HCT116 (cell line): ENCODE measurements around the gene PPP1R3C. TPM values are rescaled to one million over a fixed set of nuclear protein-coding genes. Genes with fewer than 3 reads are reported as not detected.

Experiments used
- ATAC-seq: fragments of 200-7000 bp; cut with Tn5 transposase; 2 replicates; pipeline ENCODE4 v1.9.1; 2020; ENCODE audit warnings: mild to moderate bottlenecking, moderate library complexity
- BruUV-seq: library from RNA; stranded (reverse); fragments of 400-500 nt; replicated peaks from 2 replicates; lab custom pipeline; 2021; lab: Mats Ljungman, UMichigan
- CTCF ChIA-PET: fragments of 300-600 bp; sonication (Branson Sonifier 250); formaldehyde crosslinking; loops from one replicate; lab custom pipeline; 2021; ENCODE audit warnings: antibody characterized with exemption; lab: Charles Lee
- POLR2A ChIA-PET: fragments of 300-600, 350-600 bp; sonication (Branson Sonifier 250); formaldehyde crosslinking; loops from one replicate; lab custom pipeline; 2021; ENCODE audit warnings: antibody characterized with exemption; lab: Charles Lee
- RAD21 ChIA-PET, 2 experiments: fragments of 300-600 bp; sonication (Branson Sonifier 250); formaldehyde crosslinking; loops; one replicate each; lab custom pipeline; 2023; ENCODE audit warnings: low total read pairs in 2 of 2; ENCODE audit not compliant: uncharacterized antibody in 2 of 2, unreplicated experiment in 2 of 2, low non-redundant PET in 1 of 2; lab: Charles Lee
- DNase-seq: peaks from one replicate; pipeline ENCODE4 v3.0.0-alpha.2; 2010; ENCODE audit warnings: low read depth, low spot score
- H2AFZ ChIP-seq: fragments of 200-600 bp; shearing (Covaris generic), sonication (generic); 2 replicates; pipeline ENCODE4 v1.6.1; 2017; ENCODE audit warnings: low read depth, mixed run types, mixed read lengths, antibody characterized with exemption, low read length; ENCODE audit not compliant: poor library complexity, severe bottlenecking
- H3K27ac ChIP-seq: 2 replicates; pipeline ENCODE4 v1.5.1; 2012; ENCODE audit warnings: low read depth, low read length
- H3K27me3 ChIP-seq: fragments of 200-600 bp; sonication (generic); 2 replicates; pipeline ENCODE4 v1.6.1; 2016; ENCODE audit warnings: mixed run types, low read length, mixed read lengths; ENCODE audit not compliant: insufficient read depth
- H3K36me3 ChIP-seq, 2 experiments: fragments of 200-500 bp in 1 of 2; fragments of 200-600 bp in 1 of 2; sonication (Bioruptor generic) in 1 of 2; sonication (generic) in 1 of 2; 2 replicates each; pipeline versions ENCODE4 v1.5.1 to v1.6.1; 2014 to 2016; ENCODE audit warnings: low read length in 2 of 2, inconsistent platforms in 1 of 2, mixed read lengths in 1 of 2, mixed run types in 1 of 2; ENCODE audit not compliant: insufficient read depth in 2 of 2, control insufficient read depth in 1 of 2
- H3K4me1 ChIP-seq, 2 experiments: fragments of 200-600 bp in 1 of 2; sonication (generic) in 1 of 2; 2 replicates each; pipeline versions ENCODE4 v1.5.1 to v1.6.1; 2012 to 2017; ENCODE audit warnings: low read length in 2 of 2, inconsistent platforms in 1 of 2, mild to moderate bottlenecking in 1 of 2, mixed read lengths in 1 of 2, mixed run types in 1 of 2, moderate library complexity in 1 of 2; ENCODE audit not compliant: insufficient read depth in 2 of 2, control insufficient read depth in 1 of 2
- H3K4me2 ChIP-seq: fragments of 200-600 bp; sonication (generic); 2 replicates; pipeline ENCODE4 v1.6.1; 2017; ENCODE audit warnings: mixed run types, low read length, mixed read lengths
- H3K4me3 ChIP-seq, 2 experiments: fragments of 200-600 bp in 1 of 2; sonication (generic) in 1 of 2; replicated peaks in 1 of 2; 2 replicates each; pipeline ENCODE4 v1.5.1; 2011 to 2016; ENCODE audit warnings: low read length in 2 of 2, control low read depth in 1 of 2, low read depth in 1 of 2, mild to moderate bottlenecking in 1 of 2, mixed read lengths in 1 of 2, mixed run types in 1 of 2
- H3K79me2 ChIP-seq: fragments of 200-600 bp; sonication (generic); 2 replicates; pipeline ENCODE4 v1.6.1; 2017; ENCODE audit warnings: mild to moderate bottlenecking, mixed run types, low read length, moderate library complexity, mixed read lengths; ENCODE audit not compliant: insufficient read depth
- H3K9ac ChIP-seq: fragments of 200-600 bp; sonication (generic); 2 replicates; pipeline ENCODE4 v1.6.1; 2016; ENCODE audit warnings: low read length, mixed read lengths
- H3K9me2 ChIP-seq: fragments of 200-600 bp; sonication (generic), shearing (Covaris generic); 2 replicates; pipeline ENCODE4 v1.6.1; 2017; ENCODE audit warnings: mixed run types, mild to moderate bottlenecking, moderate library complexity; ENCODE audit not compliant: insufficient read depth
- H3K9me3 ChIP-seq, 2 experiments: fragments of 200-500 bp in 1 of 2; fragments of 200-600 bp in 1 of 2; sonication (Bioruptor generic) in 1 of 2; sonication (generic) in 1 of 2; 2 replicates each; pipeline ENCODE4 v1.6.1; 2014 to 2017; ENCODE audit warnings: low read length in 2 of 2, mixed read lengths in 2 of 2, inconsistent platforms in 1 of 2, low read depth in 1 of 2, mild to moderate bottlenecking in 1 of 2, mixed run types in 1 of 2, moderate library complexity in 1 of 2; ENCODE audit not compliant: control insufficient read depth in 1 of 2, insufficient read depth in 1 of 2
- H4K20me1 ChIP-seq: fragments of 200-600 bp; sonication (generic), shearing (Covaris generic); 2 replicates; pipeline ENCODE4 v1.6.1; 2017; ENCODE audit warnings: mixed run types, mild to moderate bottlenecking, moderate library complexity; ENCODE audit not compliant: insufficient read depth
- EGR1 ChIP-seq: IDR thresholded peaks from 2 replicates; pipeline ENCODE4 v1.6.1; 2012; ENCODE audit warnings: low read depth
- EZH2 ChIP-seq: fragments of 200-600 bp; sonication (generic); IDR thresholded peaks from 2 replicates; pipeline ENCODE4 v1.6.1; 2017; ENCODE audit warnings: antibody characterized with exemption, mixed run types
- intact Hi-C: fragments of 100-400 bp; cut with micrococcal nuclease; formaldehyde crosslinking; loops from 2 replicates; pipeline ENCODE4 v1.10.0; 2022
- total RNA-seq: library from RNA; stranded (reverse); gene quantifications from one replicate; pipeline ENCODE4 v1.2.1, GENCODE V29; 2021; ENCODE audit not compliant: unreplicated experiment
- TF ChIP-seq, protein P1 (sequence below), 3 experiments: fragments of 200-600 bp in 1 of 3; sonication (generic) in 1 of 3; IDR thresholded peaks in 2 of 3; conservative IDR thresholded peaks in 1 of 3; 2 replicates each; pipeline ENCODE4 v1.5.1; 2012 to 2017; ENCODE audit warnings: low read depth in 2 of 3, low read length in 2 of 3, antibody characterized with exemption in 1 of 3, borderline replicate concordance in 1 of 3, control low read depth in 1 of 3, mild to moderate bottlenecking in 1 of 3, mixed read lengths in 1 of 3, mixed run types in 1 of 3, moderate library complexity in 1 of 3; ENCODE audit not compliant: insufficient read depth in 1 of 3

The PPP1R3C gene
- total RNA-seq, 1 experiment from 2014 or later, result 0.20 TPM

DNA sequence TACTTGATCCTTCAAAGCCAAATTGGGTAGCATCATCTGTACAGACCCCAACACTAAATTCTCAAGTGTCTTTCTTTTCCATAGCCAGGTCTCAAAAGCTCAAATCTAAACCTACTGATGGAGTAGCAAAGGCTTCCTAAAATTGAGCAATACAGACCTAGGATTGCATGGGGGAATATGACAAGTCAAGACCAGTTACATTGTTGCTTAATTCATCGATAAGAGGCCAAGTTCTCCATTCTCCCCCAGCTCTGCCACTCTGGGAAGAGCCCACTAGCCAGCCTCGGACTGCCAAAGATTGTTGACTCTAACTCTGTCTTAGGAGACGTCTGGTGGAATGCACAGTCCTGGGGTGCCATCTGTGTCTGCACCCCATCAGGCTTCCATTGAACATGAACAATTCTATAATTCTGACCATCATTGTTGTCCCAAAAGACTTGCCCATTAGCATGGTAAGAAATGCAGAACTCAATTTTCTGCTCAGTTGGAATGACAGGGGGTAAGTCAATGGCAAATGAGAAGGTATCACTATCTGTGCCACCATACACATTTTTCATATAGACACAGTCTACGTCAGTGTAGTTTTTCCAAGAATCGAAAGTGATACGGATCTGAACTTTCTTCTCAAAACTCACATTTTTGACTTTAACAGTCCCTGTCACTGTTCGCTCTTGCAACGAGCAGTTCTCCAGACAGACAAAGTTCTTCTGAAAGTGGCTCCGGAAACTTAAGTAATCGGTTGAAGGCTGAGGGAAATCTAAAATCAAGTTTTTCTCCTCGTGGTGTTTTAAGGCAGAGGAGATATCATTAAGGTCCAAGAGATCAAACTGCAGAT is 2.9 kb downstream of the PPP1R3C start:
- POLR2A ChIA-PET, result no interaction called here

GRCh38 chr10:91628383-91628782 is 4.5 kb downstream of the PPP1R3C start:
- H4K20me1 ChIP-seq, result no peaks in the 10 kb centered on the region
- no peaks in the 10 kb centered on the region for H3K4me1 ChIP-seq
- H3K9ac ChIP-seq, result no peak overlapping the region
- CTCF ChIA-PET, result interaction anchor here (1.4 to 1.5 kb wide), 2 partner anchors 16 to 135 kb away, joined by 3 read pairs; no protein-coding TSS in a partner anchor
- ATAC-seq, result no peak
- RAD21 ChIA-PET, result no interaction called here
- no peak overlapping the region for H2AFZ ChIP-seq
- no peaks in the 10 kb centered on the region for H3K36me3 ChIP-seq
- no peaks in the 10 kb centered on the region for H3K9me2 ChIP-seq
- intact Hi-C loops, result no loop called here
- H3K79me2 ChIP-seq, result no peaks in the 10 kb centered on the region
- H3K27me3 ChIP-seq, result no peaks in the 10 kb centered on the region
- POLR2A ChIA-PET, result no interaction called here
- H3K4me3 ChIP-seq, result no peak overlapping the region
- no peak overlapping the region for H3K4me2 ChIP-seq
- TF ChIP-seq EZH2, result no peak
- TF ChIP-seq, protein P1, sequence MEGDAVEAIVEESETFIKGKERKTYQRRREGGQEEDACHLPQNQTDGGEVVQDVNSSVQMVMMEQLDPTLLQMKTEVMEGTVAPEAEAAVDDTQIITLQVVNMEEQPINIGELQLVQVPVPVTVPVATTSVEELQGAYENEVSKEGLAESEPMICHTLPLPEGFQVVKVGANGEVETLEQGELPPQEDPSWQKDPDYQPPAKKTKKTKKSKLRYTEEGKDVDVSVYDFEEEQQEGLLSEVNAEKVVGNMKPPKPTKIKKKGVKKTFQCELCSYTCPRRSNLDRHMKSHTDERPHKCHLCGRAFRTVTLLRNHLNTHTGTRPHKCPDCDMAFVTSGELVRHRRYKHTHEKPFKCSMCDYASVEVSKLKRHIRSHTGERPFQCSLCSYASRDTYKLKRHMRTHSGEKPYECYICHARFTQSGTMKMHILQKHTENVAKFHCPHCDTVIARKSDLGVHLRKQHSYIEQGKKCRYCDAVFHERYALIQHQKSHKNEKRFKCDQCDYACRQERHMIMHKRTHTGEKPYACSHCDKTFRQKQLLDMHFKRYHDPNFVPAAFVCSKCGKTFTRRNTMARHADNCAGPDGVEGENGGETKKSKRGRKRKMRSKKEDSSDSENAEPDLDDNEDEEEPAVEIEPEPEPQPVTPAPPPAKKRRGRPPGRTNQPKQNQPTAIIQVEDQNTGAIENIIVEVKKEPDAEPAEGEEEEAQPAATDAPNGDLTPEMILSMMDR (IDR thresholded peaks at IDR 0.05 in 2 of 3, conservative IDR thresholded peaks at IDR 0.05 in 1 of 3; ENCODE audit: borderline replicate concordance in 1 of 3, insufficient read depth in 1 of 3, low read depth in 2 of 3, low read length in 2 of 3), result no peak
- H3K27ac ChIP-seq, result no peak overlapping the region
- no TSS peak for BruUV-seq
- no peak for DNase-seq
- H3K9me3 ChIP-seq, result no peaks in the 10 kb centered on the region

More for the DNA sequence above, 2.9 kb downstream of the PPP1R3C start:
- RAD21 ChIA-PET, result no interaction called here
- H4K20me1 ChIP-seq, result no peaks in the 10 kb centered on the region
- H3K9ac ChIP-seq, result no peak overlapping the region
- no peaks in the 10 kb centered on the region for H3K4me1 ChIP-seq
- no peak overlapping the region for H3K27ac ChIP-seq
- H3K9me3 ChIP-seq, result no peaks in the 10 kb centered on the region
- no peaks in the 10 kb centered on the region for H3K27me3 ChIP-seq
- no peak for ATAC-seq
- no peak overlapping the region for H2AFZ ChIP-seq
- no peak overlapping the region for H3K4me3 ChIP-seq
- H3K4me2 ChIP-seq, result no peak overlapping the region
- no peak for DNase-seq
- H3K9me2 ChIP-seq, result no peaks in the 10 kb centered on the region
- H3K79me2 ChIP-seq, result no peaks in the 10 kb centered on the region
- CTCF ChIA-PET, result interaction anchor here (1.4 kb wide), 1 partner anchor 14 kb away, joined by 3 read pairs; no protein-coding TSS in a partner anchor
- no peaks in the 10 kb centered on the region for H3K36me3 ChIP-seq
- TF ChIP-seq EGR1, result no peak
- intact Hi-C loops, result loop anchor here (10.0 kb wide), 1 partner anchor 715 kb away; no protein-coding TSS in a partner anchor
- no TSS peak for BruUV-seq
